H1 (cell line): ENCODE data around the gene AGAP1. TPM values are rescaled to one million over a fixed set of nuclear protein-coding genes. Genes with fewer than 3 reads are reported as not detected.

Source experiments
- CTCF ChIA-PET: fragments of 300-600 bp; sonication (Branson Sonifier 250); formaldehyde crosslinking; loops from one replicate; lab custom pipeline; 2021; ENCODE audit not compliant: partially characterized antibody; lab: Charles Lee
- POLR2A ChIA-PET: fragments of 300-600 bp; sonication (Branson Sonifier 250); formaldehyde crosslinking; loops from one replicate; lab custom pipeline; 2021; ENCODE audit warnings: inconsistent platforms; ENCODE audit not compliant: partially characterized antibody; lab: Charles Lee
- DNase-seq, 2 experiments: peaks; one replicate each; pipeline versions ENCODE4 v3.0.0 to v3.0.0-alpha.2; 2010 to 2022; ENCODE audit warnings: low spot score in 2 of 2, low read depth in 1 of 2, mixed read lengths in 1 of 2
- FAIRE-seq: peaks from 2 replicates; lab custom pipeline; 2011; peaks lifted over from hg19 to GRCh38; lab: Jason Lieb, UNC
- H2AFZ ChIP-seq: 2 replicates; pipeline ENCODE4 v1.8.1; 2012; ENCODE audit warnings: low read length, inconsistent platforms
- H2AK5ac ChIP-seq: 2 replicates; pipeline ENCODE4 v1.6.1; 2013; ENCODE audit warnings: low read depth, low read length
- H2BK120ac ChIP-seq: replicated peaks from 2 replicates; pipeline ENCODE3; 2013; ENCODE audit warnings: low read depth, low read length, inconsistent platforms
- H2BK12ac ChIP-seq: 2 replicates; pipeline ENCODE4 v1.6.1; 2013; ENCODE audit warnings: low read depth, low read length
- H2BK15ac ChIP-seq: 2 replicates; pipeline ENCODE4 v1.6.1; 2013; ENCODE audit warnings: low read length
- H2BK20ac ChIP-seq: 2 replicates; pipeline ENCODE4 v1.6.1; 2013; ENCODE audit warnings: low read length
- H2BK5ac ChIP-seq: 2 replicates; pipeline ENCODE4 v1.6.1; 2013; ENCODE audit warnings: low read depth, low read length
- H3K14ac ChIP-seq: 2 replicates; pipeline ENCODE4 v1.6.1; 2013; ENCODE audit warnings: inconsistent platforms; ENCODE audit not compliant: insufficient read length
- H3K18ac ChIP-seq: 2 replicates; pipeline ENCODE4 v1.6.1; 2013; ENCODE audit warnings: low read length; ENCODE audit errors: extremely low read depth
- H3K23ac ChIP-seq: 2 replicates; pipeline ENCODE4 v1.6.1; 2013; ENCODE audit warnings: inconsistent platforms; ENCODE audit not compliant: insufficient read length
- H3K23me2 ChIP-seq: 2 replicates; pipeline ENCODE4 v1.6.1; 2013; ENCODE audit warnings: low read depth, low read length
- H3K27ac ChIP-seq: 2 replicates; pipeline ENCODE4 v1.6.1; 2011; ENCODE audit warnings: low read depth, low read length, inconsistent platforms
- H3K27me3 ChIP-seq, 4 experiments: replicated peaks in 1 of 4; 1 replicate in 1 of 4; 2 replicates in 3 of 4; pipeline versions ENCODE4 v1.6.1 to v1.8.1; 2011 to 2013; ENCODE audit warnings: low read length in 3 of 4, mild to moderate bottlenecking in 3 of 4, inconsistent platforms in 2 of 4, mixed read lengths in 2 of 4, moderate library complexity in 1 of 4; ENCODE audit not compliant: control insufficient read depth in 3 of 4, insufficient read depth in 3 of 4; ENCODE audit errors: extremely low read depth in 1 of 4
- H3K36me3 ChIP-seq, 4 experiments: 2 replicates each; pipeline versions ENCODE4 v1.6.1 to v1.8.1; 2011 to 2013; ENCODE audit warnings: mild to moderate bottlenecking in 4 of 4, low read length in 3 of 4, moderate library complexity in 2 of 4, control low read depth in 1 of 4, inconsistent platforms in 1 of 4; ENCODE audit not compliant: insufficient read depth in 4 of 4, control insufficient read depth in 2 of 4
- H3K4ac ChIP-seq: replicated peaks from 2 replicates; pipeline ENCODE3; 2013; ENCODE audit warnings: low read length, low read depth, mixed read lengths, inconsistent platforms; ENCODE audit not compliant: insufficient read length
- H3K4me1 ChIP-seq, 4 experiments: replicated peaks in 1 of 4; 1 replicate in 1 of 4; 2 replicates in 3 of 4; pipeline versions ENCODE4 v1.6.1 to v1.8.1; 2011 to 2013; ENCODE audit warnings: low read length in 3 of 4, inconsistent platforms in 2 of 4, mixed read lengths in 1 of 4; ENCODE audit not compliant: insufficient read depth in 4 of 4, control insufficient read depth in 3 of 4
- H3K4me2 ChIP-seq, 2 experiments: 2 replicates each; pipeline versions ENCODE4 v1.6.1 to v1.8.1; 2011 to 2013; ENCODE audit warnings: low read depth in 2 of 2, low read length in 2 of 2, control low read depth in 1 of 2, inconsistent platforms in 1 of 2, mild to moderate bottlenecking in 1 of 2; ENCODE audit not compliant: insufficient read depth in 1 of 2
- H3K4me3 ChIP-seq, 4 experiments: fragments of 200-600, 300-600 bp in 1 of 4; sonication (generic), shearing (Covaris generic), sonication (Bioruptor Twin) in 1 of 4; 2 replicates each; pipeline versions ENCODE4 v1.5.1 to v1.8.1; 2011 to 2016; ENCODE audit warnings: low read length in 4 of 4, low read depth in 3 of 4, control low read depth in 2 of 4, inconsistent platforms in 2 of 4, mild to moderate bottlenecking in 2 of 4, mixed read lengths in 1 of 4, moderate library complexity in 1 of 4; ENCODE audit not compliant: insufficient read depth in 2 of 4; ENCODE audit errors: extremely low read depth in 1 of 4
- H3K56ac ChIP-seq: replicated peaks from 2 replicates; pipeline ENCODE3; 2013; ENCODE audit warnings: low read depth, mild to moderate bottlenecking, mixed read lengths, low read length, inconsistent platforms; ENCODE audit not compliant: insufficient read length
- H3K79me1 ChIP-seq: 2 replicates; pipeline ENCODE4 v1.6.1; 2013; ENCODE audit warnings: low read depth, low read length, control low read depth
- H3K79me2 ChIP-seq, 2 experiments: 2 replicates each; pipeline versions ENCODE4 v1.6.1 to v1.8.1; 2012 to 2013; ENCODE audit warnings: low read length in 2 of 2, mild to moderate bottlenecking in 2 of 2, inconsistent platforms in 1 of 2; ENCODE audit not compliant: insufficient read depth in 2 of 2, control insufficient read depth in 1 of 2
- H3K9ac ChIP-seq, 4 experiments: replicated peaks in 1 of 4; 1 replicate in 1 of 4; 2 replicates in 3 of 4; pipeline versions ENCODE4 v1.6.1 to v1.8.1; 2011 to 2013; ENCODE audit warnings: low read depth in 3 of 4, low read length in 3 of 4, control low read depth in 2 of 4, mild to moderate bottlenecking in 2 of 4, moderate library complexity in 2 of 4, inconsistent platforms in 1 of 4; ENCODE audit errors: extremely low read depth in 1 of 4
- H3K9me3 ChIP-seq, 2 experiments: 2 replicates each; pipeline versions ENCODE4 v1.6.1 to v1.8.1; 2012 to 2013; ENCODE audit warnings: mild to moderate bottlenecking in 2 of 2, moderate library complexity in 2 of 2, control low read depth in 1 of 2, inconsistent platforms in 1 of 2, low read depth in 1 of 2, low read length in 1 of 2, mixed read lengths in 1 of 2; ENCODE audit not compliant: insufficient read depth in 2 of 2
- H4K20me1 ChIP-seq, 2 experiments: replicated peaks in 1 of 2; 2 replicates each; pipeline versions ENCODE3 to v1.8.1; 2011 to 2013; ENCODE audit warnings: inconsistent platforms in 2 of 2, low read length in 2 of 2, mild to moderate bottlenecking in 1 of 2; ENCODE audit not compliant: insufficient read depth in 2 of 2, control insufficient read depth in 1 of 2
- H4K5ac ChIP-seq: 2 replicates; pipeline ENCODE4 v1.6.1; 2013; ENCODE audit warnings: low read length, low read depth, mixed read lengths, inconsistent platforms; ENCODE audit not compliant: insufficient read length
- H4K8ac ChIP-seq: 2 replicates; pipeline ENCODE4 v1.8.0; 2013; ENCODE audit warnings: mild to moderate bottlenecking, moderate library complexity, low read length, inconsistent platforms; ENCODE audit not compliant: insufficient read depth; ENCODE audit errors: extremely low read depth
- H4K91ac ChIP-seq: replicated peaks from 2 replicates; pipeline ENCODE3; 2013; ENCODE audit warnings: low read length, mixed read lengths, inconsistent platforms; ENCODE audit not compliant: insufficient read length
- FOSL1 ChIP-seq: IDR thresholded peaks from 2 replicates; pipeline ENCODE4 v1.6.1; 2011; ENCODE audit warnings: mild to moderate bottlenecking, low read depth, low read length, moderate library complexity; ENCODE audit not compliant: insufficient read depth
- GABPA ChIP-seq: IDR thresholded peaks from 2 replicates; pipeline ENCODE4 v1.6.1; 2011; ENCODE audit warnings: mild to moderate bottlenecking, low read length, moderate library complexity, borderline replicate concordance; ENCODE audit not compliant: insufficient read depth
- KDM5A ChIP-seq: fragments of 200-600 bp; IDR thresholded peaks from 2 replicates; pipeline ENCODE4 v1.7.1; 2012; ENCODE audit warnings: mild to moderate bottlenecking, low read length, inconsistent platforms, mixed read lengths
- RNF2 ChIP-seq: fragments of 200-900, 300-1000 bp; sonication (generic); IDR thresholded peaks from 2 replicates; pipeline ENCODE4 v1.7.1; 2016; ENCODE audit warnings: borderline replicate concordance, low read depth, mild to moderate bottlenecking, antibody characterized with exemption, low read length; ENCODE audit not compliant: poor library complexity, severe bottlenecking; ENCODE audit errors: missing control alignments
- SAP30 ChIP-seq: fragments of 300-600 bp; sonication (generic); IDR thresholded peaks from 2 replicates; pipeline ENCODE4 v1.7.1; 2012; ENCODE audit warnings: low read length, moderate library complexity, mild to moderate bottlenecking, inconsistent platforms; ENCODE audit not compliant: insufficient read depth, insufficient replicate concordance
- TAF1 ChIP-seq: IDR thresholded peaks from 2 replicates; pipeline ENCODE4 v1.6.1; 2011; ENCODE audit warnings: mild to moderate bottlenecking, low read depth, low read length
- TAF7 ChIP-seq: optimal IDR thresholded peaks from 2 replicates; pipeline ENCODE3; 2011; ENCODE audit warnings: low read depth, mild to moderate bottlenecking, inconsistent platforms, low read length, moderate library complexity, borderline replicate concordance
- ZNF274 ChIP-seq: IDR thresholded peaks from 2 replicates; pipeline ENCODE4 v1.7.0; 2012; ENCODE audit warnings: low read length, borderline replicate concordance; ENCODE audit errors: extremely low read depth
- WGBS, 2 experiments: shearing (Covaris generic) in 1 of 2; methylation state at CpG; one replicate each; pipeline versions ENCODE4 v1.1.6 to v1.1.7; 2013 to 2015; ENCODE audit warnings: low lambda C conversion rate in 2 of 2, mixed read lengths in 2 of 2, inconsistent platforms in 1 of 2, low coverage in 1 of 2, missing lambda C conversion rate in 1 of 2; ENCODE audit not compliant: insufficient replicate concordance in 2 of 2, insufficient coverage in 1 of 2, insufficient read length in 1 of 2; ENCODE audit errors: extremely low coverage in 1 of 2, missing lambda C conversion rate in 1 of 2; 5-methylcytosine and 5-hydroxymethylcytosine counted together
- polyA plus RNA-seq, 7 experiments: library from polyadenylated mRNA; depleted of rRNA in 3 of 7; stranded (reverse) in 5 of 7; unstranded in 2 of 7; fragments of >200 nt in 5 of 7; fragments of 200-250 nt in 2 of 7; gene quantifications; 1 replicate in 5 of 7; 2 replicates in 1 of 7; 4 replicates in 1 of 7; pipeline versions ENCODE4 v1.2.1 to v1.2.3, GENCODE V29; 2011 to 2013; ENCODE audit warnings: missing spikeins in 2 of 7, mixed read lengths in 2 of 7
- total RNA-seq: library from RNA; stranded (reverse); fragmentation: NEBNext Ultra II Directional; extraction: Animal tissue kit (Norgen Biotek cat#: 25700); gene quantifications from 2 replicates; pipeline ENCODE4 v1.2.1, GENCODE V29; 2021
- TF ChIP-seq, protein P1 (sequence below): IDR thresholded peaks from 2 replicates; pipeline ENCODE4 v1.6.1; 2011; ENCODE audit warnings: low read length, improper control_type of control experiment

The AGAP1 gene
- total and polyA plus RNA-seq, 2 of the 8 experiments (the other 6 are each of a cell fraction or from before 2014, with no cell fraction given) = 18.1 to 39.4 TPM

GRCh38 chr2:235591921-235592320, 98.1 kb downstream of the AGAP1 start:
- peaks cover 12 to 16% of the 10 kb centered on the region in 2 experiments for H4K20me1 ChIP-seq
- no peak for FAIRE-seq

More at GRCh38 chr2:235591921-235592320, 98.1 kb downstream of the AGAP1 start:
- Histone ChIP-seq H4K91ac (no peak overlapping the region), H2BK5ac (no peak overlapping the region), H2BK120ac (no peak overlapping the region), H3K79me2 (peaks cover 0 to 32% of the 10 kb centered on the region in 2 experiments; a peak in 1 of 4 replicates), H3K23me2 (no peaks in the 10 kb centered on the region), H3K27me3 (no peaks in the 10 kb centered on the region), H3K4me3 (no peak overlapping the region), H2BK20ac (no peak overlapping the region), H2BK15ac (no peak overlapping the region), H3K27ac (no peak overlapping the region), H3K9ac (no peak overlapping the region), H4K8ac (peak overlapping the region; percentile 40; the same call in 1 of the 2 replicates), H3K23ac (no peak overlapping the region), H2AFZ (no peak overlapping the region), H3K18ac (no peak overlapping the region), H3K36me3 (no peaks in the 10 kb centered on the region), H2BK12ac (no peak overlapping the region), H2AK5ac (no peak overlapping the region), H3K9me3 (no peaks in the 10 kb centered on the region), H3K4me2 (no peak overlapping the region), H3K79me1 (peaks cover 5% of the 10 kb centered on the region; the same call in 1 of the 2 replicates), H3K4me1 (no peaks in the 10 kb centered on the region; a peak in 1 of 7 replicates), H4K5ac (no peak overlapping the region), H3K4ac (no peak overlapping the region), H3K56ac (no peak overlapping the region), H3K14ac (no peak overlapping the region)
- no peak for DNase-seq
- ChIA-PET CTCF (interaction anchor here (0.6 to 6.1 kb wide), 14 partner anchors 12 to 601 kb away, joined by 3 to 111 read pairs (median 6); no protein-coding TSS in a partner anchor), POLR2A (interaction anchor here (0.8 kb wide), 1 partner anchor 13 kb away, joined by 3 read pairs; no protein-coding TSS in a partner anchor)
- WGBS, 2 experiments = 98% methylated on average over 5 of the region's 5 CpGs; no CpG with 5 or more reads in 1 of the 2 experiments
- TF ChIP-seq TAF7 = no peak
- TF ChIP-seq, protein P1, sequence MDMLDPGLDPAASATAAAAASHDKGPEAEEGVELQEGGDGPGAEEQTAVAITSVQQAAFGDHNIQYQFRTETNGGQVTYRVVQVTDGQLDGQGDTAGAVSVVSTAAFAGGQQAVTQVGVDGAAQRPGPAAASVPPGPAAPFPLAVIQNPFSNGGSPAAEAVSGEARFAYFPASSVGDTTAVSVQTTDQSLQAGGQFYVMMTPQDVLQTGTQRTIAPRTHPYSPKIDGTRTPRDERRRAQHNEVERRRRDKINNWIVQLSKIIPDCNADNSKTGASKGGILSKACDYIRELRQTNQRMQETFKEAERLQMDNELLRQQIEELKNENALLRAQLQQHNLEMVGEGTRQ = no peak
- no peak for TF ChIP-seq GABPA
- TF ChIP-seq TAF1 = no peak
- no peak for TF ChIP-seq KDM5A
- no peak for TF ChIP-seq ZNF274
- no peak for TF ChIP-seq FOSL1
- no peak for TF ChIP-seq RNF2
- no peak for TF ChIP-seq SAP30
